HG02970 (cell line): Measurements from ENCODE around the gene AP2A1.

Experiments used
- ATAC-seq: cut with Tn5 transposase; IDR thresholded peaks from one replicate; pipeline ENCODE4 v1.9.1; 2021; ENCODE audit warnings: mild to moderate bottlenecking, moderate library complexity, moderate number of reproducible peaks; ENCODE audit not compliant: unreplicated experiment, low FRiP score

AP2A1 gene

DNA sequence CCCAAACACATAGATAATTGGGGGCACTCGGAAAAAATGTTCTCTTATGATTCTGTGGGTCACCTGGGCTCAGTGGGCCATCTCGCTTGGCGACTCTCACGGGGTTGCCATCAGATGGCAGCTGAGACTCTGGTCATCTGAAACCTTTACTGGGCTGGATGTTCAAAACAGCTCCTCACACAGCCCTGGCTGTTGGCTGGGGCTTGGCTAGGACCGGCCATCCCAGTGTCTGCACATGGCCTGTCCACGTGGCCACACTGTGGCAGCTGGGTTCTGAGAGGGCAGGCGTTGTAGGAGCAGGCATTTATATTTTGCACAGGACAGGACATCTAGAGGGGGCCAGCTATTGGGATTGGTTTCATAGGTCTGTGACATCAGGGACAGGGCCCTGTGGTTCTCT is 66.8 kb downstream of the AP2A1 start:
- ATAC-seq = no peak

DNA sequence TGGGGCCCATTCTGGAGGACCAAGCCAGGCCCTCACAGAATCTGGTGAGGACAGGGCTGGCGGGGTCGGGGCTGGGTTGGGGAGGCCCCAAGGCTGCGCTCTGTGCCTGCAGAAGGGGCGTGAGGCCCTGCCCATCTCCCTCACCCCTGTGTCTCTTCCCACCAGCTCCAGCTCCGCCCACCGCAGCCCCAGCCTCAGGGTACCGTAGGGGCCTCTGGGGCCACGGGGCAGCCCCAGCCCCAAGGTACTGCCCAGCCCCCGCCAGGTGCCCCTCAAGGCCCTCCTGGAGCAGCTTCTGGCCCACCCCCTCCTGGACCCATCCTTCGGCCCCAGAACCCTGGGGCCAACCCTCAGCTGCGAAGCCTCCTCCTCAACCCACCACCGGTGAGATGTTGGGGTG is 68.8 kb downstream of the AP2A1 start:
- ATAC-seq = no peak

DNA sequence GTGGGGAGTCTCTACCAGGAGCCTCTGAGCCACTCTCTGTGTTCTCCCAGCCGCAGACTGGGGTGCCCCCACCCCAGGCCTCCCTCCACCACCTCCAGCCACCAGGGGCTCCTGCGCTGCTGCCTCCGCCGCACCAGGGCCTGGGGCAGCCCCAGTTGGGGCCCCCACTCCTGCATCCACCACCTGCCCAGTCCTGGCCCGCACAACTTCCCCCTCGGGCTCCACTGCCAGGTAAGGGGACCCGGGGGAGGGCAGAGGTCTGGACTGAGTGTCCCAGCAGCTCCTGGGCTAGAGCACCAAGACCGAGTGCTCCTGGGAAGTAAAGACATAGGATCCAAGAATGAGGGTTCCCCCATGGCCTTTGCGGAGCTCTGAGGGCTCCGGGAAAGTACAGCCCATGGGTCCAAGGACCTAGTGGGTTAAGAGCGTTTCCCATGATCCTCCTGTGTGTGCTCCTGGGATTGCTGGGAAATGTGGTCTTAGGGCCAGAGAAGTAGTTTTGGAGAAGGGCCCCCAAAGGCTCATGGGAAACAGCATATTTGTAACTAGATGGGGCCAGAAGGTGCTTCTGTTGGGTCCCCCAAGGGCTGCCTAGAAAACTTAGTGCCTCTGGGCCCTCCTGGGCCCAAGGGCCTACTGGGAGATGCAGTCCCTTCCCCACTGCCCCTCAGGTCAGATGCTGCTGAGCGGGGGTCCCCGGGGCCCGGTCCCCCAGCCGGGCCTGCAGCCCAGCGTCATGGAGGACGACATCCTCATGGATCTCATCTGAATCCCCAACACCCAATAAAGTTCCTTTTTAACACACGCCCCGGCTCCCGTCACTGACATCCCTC is 69.6 kb downstream of the AP2A1 start:
- no peak for ATAC-seq

DNA sequence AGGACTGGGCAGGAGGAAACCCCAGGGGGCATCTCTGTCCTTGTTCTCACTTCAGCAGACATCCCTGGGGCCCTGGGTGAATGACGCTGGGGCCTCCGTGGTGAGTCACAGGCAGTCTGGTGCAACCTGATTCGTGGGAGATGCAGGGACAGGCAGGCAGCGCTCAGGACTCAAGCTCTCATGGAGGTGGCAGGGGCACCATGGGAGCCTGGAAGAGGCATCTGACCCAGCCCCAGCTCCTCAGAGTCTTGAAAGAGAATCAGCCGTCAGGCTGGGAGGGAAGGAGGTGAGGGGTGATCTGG is 70.2 kb downstream of the AP2A1 start:
- no peak for ATAC-seq

DNA sequence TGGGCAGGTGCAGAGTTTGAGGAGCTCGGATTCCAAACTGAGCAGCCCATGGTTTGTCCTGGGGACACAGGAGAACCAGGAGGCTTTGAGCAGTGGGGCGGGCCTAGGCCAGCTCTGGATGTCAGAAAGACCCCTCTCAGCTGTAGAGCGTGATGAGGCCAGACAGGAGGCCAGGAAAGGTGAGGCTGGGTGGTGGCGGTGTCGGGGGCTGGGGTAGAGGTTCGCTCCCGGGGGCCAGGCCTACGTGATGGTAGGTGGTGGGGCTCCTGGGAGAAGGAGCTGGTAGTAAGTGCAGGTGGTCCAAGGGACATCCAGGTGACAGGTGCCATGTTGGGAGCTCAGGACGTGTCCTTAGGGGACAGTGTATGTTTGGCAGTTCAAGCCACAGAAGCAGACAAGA is 70.6 kb downstream of the AP2A1 start:
- no peak for ATAC-seq

DNA sequence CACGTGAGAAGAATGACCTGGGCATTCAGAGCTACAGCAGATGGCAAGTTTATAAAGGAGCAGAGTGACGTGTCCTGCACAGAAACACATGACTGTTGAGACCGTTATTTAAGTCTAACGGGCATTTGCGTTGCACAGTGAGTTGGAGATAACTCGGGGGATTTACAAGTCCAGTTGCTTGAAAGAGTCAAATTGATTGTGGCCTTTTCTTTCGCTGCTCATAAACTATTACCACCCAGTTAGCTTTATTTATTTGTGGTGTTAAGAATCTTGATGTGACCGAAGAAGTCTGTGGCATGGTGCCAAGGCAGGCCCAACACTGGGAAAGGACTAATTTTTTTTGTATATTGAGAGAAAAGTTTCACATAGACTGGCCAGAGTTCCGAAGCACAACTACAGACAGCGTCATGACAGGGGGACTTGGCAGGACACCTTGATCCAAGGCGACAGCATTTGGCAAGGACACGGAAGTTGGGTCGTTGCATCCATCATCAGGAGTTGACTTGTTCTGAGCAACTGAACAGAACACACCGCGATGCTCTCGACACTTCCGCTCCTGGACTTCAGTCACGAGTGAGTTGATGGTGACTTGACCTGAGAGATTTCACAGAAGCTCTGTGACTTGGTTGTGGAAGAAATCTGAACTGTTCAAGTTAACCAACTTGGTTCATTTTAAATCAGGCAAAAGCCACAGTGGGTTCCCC is 72.2 kb downstream of the AP2A1 start:
- ATAC-seq = no peak

DNA sequence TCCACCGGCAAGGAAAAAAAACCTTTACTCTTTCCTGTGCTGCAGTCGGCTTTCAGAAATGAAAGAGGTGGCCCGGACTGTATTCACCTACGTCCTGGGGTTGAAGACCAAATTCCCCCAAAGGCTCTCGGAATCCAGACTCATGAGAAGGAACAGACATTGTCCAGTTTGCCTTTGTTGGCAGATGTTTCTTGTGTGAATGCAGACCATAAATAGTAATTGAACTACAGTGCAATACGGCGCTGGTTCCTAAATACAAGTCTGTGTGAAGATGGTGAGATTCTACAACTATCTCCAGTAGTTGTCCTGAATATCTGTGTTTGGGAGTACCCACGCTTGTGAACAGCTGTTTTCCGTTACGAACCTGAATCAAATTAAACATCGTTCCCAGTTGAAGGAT is 72.9 kb downstream of the AP2A1 start:
- ATAC-seq = no peak

DNA sequence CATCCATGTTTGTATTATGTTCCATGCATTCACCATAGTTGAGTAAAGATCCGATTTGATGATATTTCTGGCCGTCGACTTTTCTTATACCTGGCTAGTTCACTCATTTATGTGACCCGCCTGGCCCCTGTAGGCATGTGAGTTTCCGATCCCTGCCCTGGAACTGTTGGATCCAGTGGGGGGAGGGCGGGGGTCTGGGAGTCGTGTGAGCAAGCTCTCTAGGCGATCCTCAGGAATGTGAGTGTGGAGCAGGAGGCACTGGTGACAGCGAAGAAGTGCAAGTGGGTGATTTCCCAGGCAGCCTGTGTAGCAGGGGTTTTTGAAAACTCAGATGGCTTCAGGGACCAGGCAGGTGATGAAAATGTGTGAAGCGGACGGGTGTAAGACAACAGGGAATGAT is 73.5 kb downstream of the AP2A1 start:
- ATAC-seq = no peak

DNA sequence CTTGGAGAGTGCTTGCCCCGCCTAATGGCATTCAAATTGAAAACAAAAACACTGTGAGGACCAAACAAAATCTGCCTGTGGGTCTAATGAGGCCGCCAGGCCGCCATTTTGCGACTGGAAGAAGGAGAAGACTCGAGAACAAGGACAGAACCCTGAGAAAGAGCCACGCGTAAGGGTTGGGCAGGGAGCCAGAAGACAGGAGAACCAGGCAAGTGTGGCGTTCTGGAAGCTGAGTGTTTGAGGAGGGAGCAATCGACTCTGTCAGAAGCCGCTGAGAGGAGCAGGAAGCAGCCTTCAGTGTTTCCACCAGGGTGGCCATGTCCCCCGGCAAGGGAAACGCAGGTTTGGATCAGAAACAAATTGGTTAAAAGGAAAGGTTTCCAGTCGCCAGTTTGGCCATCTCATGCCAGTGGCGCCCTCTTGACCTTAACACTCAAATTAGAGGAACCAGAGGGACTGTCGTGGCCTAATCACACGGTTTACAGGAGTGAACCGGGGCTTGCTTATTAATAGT is 74.0 kb downstream of the AP2A1 start:
- ATAC-seq = no peak

DNA sequence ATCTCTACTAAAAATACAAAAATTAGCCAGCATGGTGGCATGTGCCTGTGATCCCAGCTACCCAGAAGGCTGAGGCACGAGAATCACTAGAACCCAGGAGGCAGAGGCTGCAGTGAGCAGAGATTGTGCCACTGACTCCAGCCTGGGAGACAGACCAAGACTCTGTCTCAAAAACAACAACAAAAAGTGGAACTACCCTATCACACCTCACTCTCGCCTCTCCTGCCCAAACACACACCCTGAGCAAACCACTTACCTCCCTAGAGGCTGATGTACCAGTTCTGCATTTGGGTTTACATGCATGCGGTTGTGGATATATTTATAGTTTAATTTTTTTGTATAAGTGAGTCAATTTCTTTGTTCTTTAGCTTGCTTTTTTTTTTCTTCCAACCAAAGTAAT is 76.5 kb downstream of the AP2A1 start:
- no peak for ATAC-seq

DNA sequence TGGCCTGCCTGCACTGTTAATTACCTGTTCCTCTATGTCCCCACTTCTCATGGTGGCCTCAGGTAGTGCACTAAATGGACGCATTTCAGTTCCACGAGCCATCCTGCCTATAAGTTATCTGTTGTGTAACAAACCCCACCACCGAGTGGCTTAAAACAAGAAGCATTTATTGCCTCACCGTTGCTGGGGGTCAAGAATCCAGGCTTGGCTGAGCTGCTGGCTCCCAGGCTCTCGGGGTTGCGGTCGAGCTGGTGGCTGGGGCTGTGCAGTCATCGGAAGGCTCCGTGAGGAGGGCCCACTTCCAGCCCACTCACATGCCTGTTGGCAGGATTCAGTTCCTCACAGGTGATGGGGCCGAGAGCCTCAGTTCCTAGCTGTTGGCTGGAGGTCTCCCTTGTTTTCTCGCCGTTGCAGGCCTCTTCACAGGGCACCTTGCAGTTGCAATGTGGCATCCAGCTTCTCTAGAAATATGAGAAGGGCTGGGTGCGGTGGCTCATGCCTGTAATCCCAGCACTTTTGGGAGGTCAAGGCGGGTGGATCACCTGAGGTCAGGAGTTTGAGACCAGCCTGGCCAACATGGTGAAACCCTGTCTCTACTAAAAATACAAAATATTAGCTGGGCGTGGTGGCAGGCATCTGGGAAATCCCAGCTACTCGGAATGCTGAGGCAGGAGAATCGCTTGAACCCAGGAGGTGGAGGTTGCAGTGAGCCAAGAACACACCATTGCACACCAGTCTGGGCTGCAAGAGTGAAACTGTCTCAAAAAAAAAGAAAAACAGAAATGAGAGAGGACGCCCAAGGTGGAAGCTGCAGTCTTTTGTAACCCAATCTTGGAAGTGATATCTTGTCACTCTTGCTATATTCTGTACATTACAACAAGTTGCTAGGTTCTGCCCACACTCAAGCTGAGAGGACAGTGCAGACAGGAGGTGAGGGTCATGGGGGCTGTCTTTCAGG is 77.6 kb downstream of the AP2A1 start:
- no peak for ATAC-seq

DNA sequence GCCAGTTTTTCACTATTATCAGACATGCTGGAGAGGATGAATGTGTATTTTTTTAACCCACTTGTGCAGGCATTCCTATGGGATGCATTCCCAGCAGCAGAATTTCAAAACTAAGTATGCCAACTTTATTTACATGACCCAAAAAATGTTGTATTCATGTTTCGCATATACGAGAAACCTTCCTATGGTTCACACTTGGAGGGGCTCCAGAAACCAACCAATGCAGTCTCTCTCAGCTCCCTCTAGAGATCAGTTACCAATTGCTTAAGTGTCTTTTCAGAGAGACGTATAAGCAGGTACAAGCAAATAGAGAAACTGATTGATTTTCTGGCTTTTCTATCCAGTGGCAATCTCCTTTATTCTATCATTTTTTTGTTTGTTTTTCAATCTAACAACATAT is 78.6 kb downstream of the AP2A1 start:
- ATAC-seq = no peak

DNA sequence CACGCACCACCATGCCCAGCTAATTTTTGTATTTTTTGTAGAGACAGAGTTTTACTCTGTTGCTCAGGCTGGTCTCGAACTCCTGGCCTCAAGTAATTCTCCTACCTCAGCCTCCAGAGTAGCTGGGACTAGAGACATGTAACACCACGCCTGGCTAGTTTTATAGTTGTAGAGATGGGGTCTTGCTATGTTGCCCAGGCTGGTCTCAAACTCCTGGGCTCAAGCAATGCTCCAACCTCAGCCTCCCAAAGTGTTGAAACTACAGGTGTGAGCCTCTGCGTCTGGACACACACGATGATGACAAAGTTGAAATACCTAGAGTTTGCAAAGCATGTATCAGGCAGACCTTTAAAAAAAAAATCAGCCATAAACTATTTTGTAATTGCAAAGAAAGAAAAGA is 79.6 kb downstream of the AP2A1 start:
- no peak for ATAC-seq

DNA sequence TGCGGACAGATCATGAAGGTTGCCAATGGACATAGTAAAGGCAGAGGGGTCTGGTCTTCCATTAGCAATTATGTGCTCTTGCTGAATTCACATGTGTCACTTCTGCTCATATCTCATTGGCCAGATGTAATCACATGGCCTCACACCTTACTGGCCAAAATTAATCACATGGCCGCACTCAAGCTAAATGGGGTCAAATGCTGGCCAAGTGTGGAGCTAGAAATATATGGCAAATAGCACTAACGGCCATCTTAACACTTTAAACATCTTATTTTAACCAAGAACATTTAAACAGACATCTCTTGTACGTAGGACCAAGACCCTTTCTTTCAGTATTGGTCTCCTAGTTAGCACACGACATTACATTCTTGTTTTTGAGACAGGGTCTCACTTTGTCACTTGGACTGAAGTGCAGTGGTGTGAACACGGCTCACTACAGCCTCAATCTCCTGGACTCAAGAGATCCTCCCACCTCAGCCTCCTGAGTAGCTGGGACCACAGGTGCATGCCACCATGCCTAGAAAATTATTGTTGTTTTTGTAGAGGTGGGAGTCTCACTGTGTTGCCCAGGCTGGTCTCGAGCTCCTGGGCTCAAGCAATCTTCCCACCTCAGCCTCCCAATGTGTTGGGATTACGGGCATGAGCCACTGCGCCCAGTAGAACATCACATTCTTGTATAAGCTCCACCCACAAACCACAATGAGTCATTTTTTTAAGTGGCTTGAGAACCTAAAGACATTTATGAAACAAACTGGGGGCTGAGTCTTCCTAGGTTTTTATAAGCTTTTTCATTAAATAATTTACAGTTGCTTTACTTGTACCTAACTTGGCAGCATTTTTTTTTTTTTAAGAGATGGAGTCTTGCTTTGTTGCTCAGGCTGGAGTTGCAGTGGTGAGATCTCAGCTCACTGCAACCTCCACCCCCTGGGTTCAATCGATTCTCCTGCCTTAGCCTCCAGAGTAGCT is 81.2 kb downstream of the AP2A1 start:
- ATAC-seq = no peak

DNA sequence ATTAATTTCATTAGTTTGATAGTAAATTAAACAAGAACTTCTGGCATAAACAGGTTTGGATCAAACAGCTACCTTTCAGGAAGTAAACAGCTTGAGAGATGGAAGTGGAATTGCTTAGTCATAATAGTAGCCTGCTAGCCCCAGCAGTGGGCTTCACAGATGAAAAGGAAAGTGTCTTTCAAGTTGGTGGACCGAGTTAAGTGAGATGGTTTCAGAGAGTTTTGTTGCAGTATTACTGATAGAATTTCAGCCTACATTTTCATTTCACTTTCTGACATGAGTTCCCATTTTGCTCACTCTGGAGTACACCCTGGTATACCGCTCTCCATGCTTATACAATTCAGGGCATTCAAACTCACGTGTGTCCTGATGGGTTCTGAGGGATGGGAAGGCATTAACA is 82.1 kb downstream of the AP2A1 start:
- no peak for ATAC-seq

DNA sequence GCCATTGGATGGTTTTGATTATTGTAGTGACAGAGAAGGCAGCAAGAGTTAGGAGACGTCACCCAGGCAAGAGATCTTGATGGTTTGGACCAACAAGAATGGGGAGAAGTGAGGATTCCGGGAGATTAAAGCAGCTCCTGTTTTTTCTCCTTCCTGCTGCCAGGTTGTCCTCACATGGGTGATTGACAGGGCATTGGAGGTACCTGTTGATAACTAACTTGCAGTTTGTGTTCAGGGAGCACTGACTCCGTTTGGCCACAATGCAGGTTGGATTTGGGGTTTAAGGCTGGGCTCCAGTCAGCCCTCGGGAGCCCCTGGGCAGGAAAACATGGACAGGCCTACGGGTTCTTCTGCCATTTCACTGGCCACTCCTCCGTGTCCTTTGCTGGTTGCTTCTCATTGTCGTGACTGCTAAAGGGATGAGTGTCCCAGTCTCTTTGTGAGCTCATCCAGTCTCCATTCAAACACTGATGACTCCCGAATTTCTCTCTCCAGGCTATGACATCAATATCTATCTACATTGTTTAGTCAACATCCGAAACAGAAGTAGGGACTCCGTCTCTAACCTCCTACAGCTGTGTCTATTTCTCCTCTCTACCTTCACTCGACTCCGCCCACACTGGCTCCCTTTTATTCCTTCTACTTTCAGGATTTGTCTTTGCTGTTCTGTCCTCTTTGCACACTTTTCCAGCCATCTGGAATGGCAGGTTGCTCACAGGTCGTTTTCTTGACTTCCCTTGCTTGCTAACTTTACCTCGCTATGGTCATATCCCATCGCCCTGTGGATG is 82.8 kb downstream of the AP2A1 start:
- no peak for ATAC-seq

DNA sequence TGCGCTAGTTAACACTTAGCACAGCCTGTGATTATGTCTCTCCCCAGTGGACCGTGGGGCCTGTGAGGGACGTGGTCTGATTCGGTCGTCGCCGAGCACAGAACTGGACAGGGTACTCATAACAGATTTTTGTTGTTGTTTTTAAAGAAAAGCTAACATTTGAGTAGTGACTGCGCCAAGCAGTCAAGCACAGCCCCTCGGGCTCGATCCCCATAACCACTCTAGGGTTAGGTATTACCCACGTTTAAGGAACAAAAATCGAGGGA is 83.4 kb downstream of the AP2A1 start:
- ATAC-seq = no peak

DNA sequence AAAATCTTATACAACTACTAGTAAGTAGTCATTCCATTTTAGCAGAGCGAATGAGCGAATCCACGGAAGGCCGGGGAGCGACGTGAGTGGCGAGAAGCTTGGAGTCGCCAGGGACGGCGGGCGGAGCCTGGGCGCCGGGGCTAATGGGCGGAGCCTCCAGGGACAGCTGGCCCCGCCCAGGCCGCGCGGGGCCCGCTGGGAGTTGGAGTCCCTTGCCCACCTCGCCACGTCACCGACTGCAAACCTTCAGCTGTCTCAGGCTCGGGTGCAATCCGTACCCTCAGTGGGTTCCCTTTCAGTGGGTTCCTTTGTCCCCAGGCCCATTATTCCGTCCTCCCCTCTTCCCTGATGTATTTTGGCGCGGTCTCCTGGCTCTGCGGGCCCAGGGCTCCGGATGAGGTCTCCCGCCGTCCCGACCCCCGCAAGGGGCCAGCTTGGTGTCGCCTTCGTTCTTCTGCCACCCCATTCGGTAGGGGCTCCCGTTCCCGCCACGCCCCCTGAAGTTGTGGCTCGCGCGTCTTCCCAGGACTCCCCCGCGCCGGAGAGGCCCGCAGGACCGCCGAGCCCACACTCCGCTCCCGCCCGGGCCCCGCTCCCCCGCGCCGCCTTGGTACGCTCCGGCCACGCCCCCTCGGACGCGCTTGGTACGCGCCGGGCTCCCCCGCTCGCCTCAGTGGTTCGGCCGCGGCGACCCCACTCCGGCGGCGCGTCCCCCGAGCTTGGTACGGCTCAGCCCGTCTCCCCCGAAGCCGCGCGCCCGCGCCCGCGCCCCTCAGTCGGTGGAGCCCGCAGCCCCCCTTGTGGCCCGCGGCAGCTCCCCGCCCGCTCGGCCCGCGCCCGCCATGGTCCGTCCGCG is 83.9 kb downstream of the AP2A1 start, which contains the start of gene PTOV1:
Gene PTOV1, plus strand, starts transcription at position 673 of the 856 bp plus-strand sequence.
- ATAC-seq = peak; percentile 81
